ENCODE data around the gene RADX. TPM values are rescaled to one million over a fixed set of nuclear protein-coding genes. Genes with fewer than 3 reads are reported as not detected.

RADX gene
- total and polyA plus RNA-seq, 2 donors (not counting 3 experiments of a cell fraction or from before 2014, with no cell fraction given) = 0.12 TPM; not detected in 1

GRCh38 chrX:106585478-106585877, 26.3 kb upstream of the RADX start:
- dilution Hi-C loops (cut with MboI; ENCODE audit: extremely low pct_ligation_motif_present, low sequenced_read_pairs) = no loop called here
- Histone ChIP-seq H3K9ac (replicated peaks; ENCODE audit: extremely low read depth, insufficient read depth, low read length) (no peak overlapping the region), H3K4me2 (ENCODE audit: insufficient read depth, low read length) (no peak overlapping the region), H3K36me3 (ENCODE audit: control insufficient read depth in 2 of 2, extremely low read depth in 1 of 2, insufficient read depth in 2 of 2, low read length in 2 of 2) (no peaks in the 10 kb centered on the region), H3K4me1 (ENCODE audit: control insufficient read depth, extremely low read depth, insufficient read depth, low read length) (no peaks in the 10 kb centered on the region), H3K4me3 (replicated peaks in 1 of 3; ENCODE audit: insufficient read depth in 1 of 3, low read depth in 1 of 3, low read length in 3 of 3) (no peak overlapping the region), H3K9me1 (replicated peaks; ENCODE audit: control insufficient read depth, extremely low read depth, insufficient read depth, low read length) (no peaks in the 10 kb centered on the region), H3K27me3 (ENCODE audit: control insufficient read depth in 2 of 2, insufficient read depth in 2 of 2, low read length in 2 of 2) (no peaks in the 10 kb centered on the region), H4K20me1 (replicated peaks; ENCODE audit: control insufficient read depth, extremely low read depth, insufficient read depth, low read length) (no peaks in the 10 kb centered on the region), H2AFZ (ENCODE audit: low read depth, low read length) (no peak overlapping the region), H3K79me2 (ENCODE audit: control insufficient read depth, insufficient read depth, low read length) (no peaks in the 10 kb centered on the region), H3K27ac (ENCODE audit: insufficient read depth, low read depth, low read length) (no peak overlapping the region), H3K9me3 (replicated peaks; ENCODE audit: control insufficient read depth, insufficient read depth, low read length) (no peaks in the 10 kb centered on the region)
- intact Hi-C loops (cut with micrococcal nuclease) = no loop called here
- DNase-seq (ENCODE audit: low read depth, low spot score) (no peak), FAIRE-seq (no peak)
- CTCF ChIA-PET = no interaction called here
- TF ChIP-seq MYC (IDR thresholded peaks at IDR 0.05; ENCODE audit: low read depth, low read length) = no peak
- POLR2A ChIA-PET = no interaction called here
- BruUV-seq (replicated peaks) = no TSS peak

- ChIA-PET CTCF (interaction anchor here (0.8 to 1.7 kb wide), 2 partner anchors 31 to 61 kb away, joined by 3 to 4 read pairs; no protein-coding TSS in a partner anchor), POLR2A (no interaction called here)
- Histone ChIP-seq H3K4me2 (ENCODE audit: insufficient read depth, low read length) (no peak overlapping the region), H3K27ac (ENCODE audit: insufficient read depth, low read depth, low read length) (no peak overlapping the region), H3K9ac (replicated peaks; ENCODE audit: extremely low read depth, insufficient read depth, low read length) (no peak overlapping the region), H3K4me3 (replicated peaks in 1 of 3; ENCODE audit: insufficient read depth in 1 of 3, low read depth in 1 of 3, low read length in 3 of 3) (no peak overlapping the region), H3K4me1 (ENCODE audit: control insufficient read depth, extremely low read depth, insufficient read depth, low read length) (no peaks in the 10 kb centered on the region), H3K79me2 (ENCODE audit: control insufficient read depth, insufficient read depth, low read length) (no peaks in the 10 kb centered on the region), H3K27me3 (ENCODE audit: control insufficient read depth in 2 of 2, insufficient read depth in 2 of 2, low read length in 2 of 2) (no peaks in the 10 kb centered on the region), H3K9me1 (replicated peaks; ENCODE audit: control insufficient read depth, extremely low read depth, insufficient read depth, low read length) (no peaks in the 10 kb centered on the region), H3K36me3 (ENCODE audit: control insufficient read depth in 2 of 2, extremely low read depth in 1 of 2, insufficient read depth in 2 of 2, low read length in 2 of 2) (no peaks in the 10 kb centered on the region), H3K9me3 (replicated peaks; ENCODE audit: control insufficient read depth, insufficient read depth, low read length) (no peaks in the 10 kb centered on the region), H4K20me1 (replicated peaks; ENCODE audit: control insufficient read depth, extremely low read depth, insufficient read depth, low read length) (no peaks in the 10 kb centered on the region), H2AFZ (ENCODE audit: low read depth, low read length) (no peak overlapping the region)
- FAIRE-seq = no peak
- no peak for DNase-seq (ENCODE audit: low read depth, low spot score)
- TF ChIP-seq MYC (IDR thresholded peaks at IDR 0.05; ENCODE audit: low read depth, low read length) (no peak), GATA2 (IDR thresholded peaks at IDR 0.05; ENCODE audit: insufficient read depth, insufficient read length, low read depth, low read length) (no peak), FOS (IDR thresholded peaks at IDR 0.05; ENCODE audit: borderline replicate concordance, insufficient read depth, low read length) (no peak), EZH2 (IDR thresholded peaks at IDR 0.05; ENCODE audit: borderline replicate concordance, low read depth, low read length, severe bottlenecking) (no peak), CTCF (IDR thresholded peaks at IDR 0.05; ENCODE audit: extremely low read depth in 1 of 2, insufficient read depth in 1 of 2, low read depth in 1 of 2, low read length in 2 of 2) (no peak), POLR2A (IDR thresholded peaks at IDR 0.05; ENCODE audit: low read depth, low read length) (no peak), POLR2AphosphoS5 (IDR thresholded peaks at IDR 0.05; ENCODE audit: insufficient read depth, low read depth, low read length) (no peak), MAX (IDR thresholded peaks at IDR 0.05; ENCODE audit: insufficient read depth, insufficient read length) (no peak), JUN (IDR thresholded peaks at IDR 0.05; ENCODE audit: borderline replicate concordance, insufficient read depth, insufficient read length, low read depth) (no peak)
- intact Hi-C loops (cut with micrococcal nuclease) = no loop called here
- dilution Hi-C loops (cut with MboI; ENCODE audit: extremely low pct_ligation_motif_present, low sequenced_read_pairs) = no loop called here
- no TSS peak for BruUV-seq (replicated peaks)
These were observed 23.0 kb upstream of the RADX start for GRCh38 chrX:106588801-106589200.

Data from endothelial cell of umbilical vein (primary cell).